SK-N-SH (cell line): ENCODE results near the gene TBC1D17.

ENCODE experiments used
- CHD2 ChIP-seq: fragments of 150-350 bp; IDR thresholded peaks from 2 replicates; pipeline ENCODE4 v1.6.1; 2018; ENCODE audit warnings: low read length; ENCODE audit not compliant: partially characterized antibody
- EZH2phosphoT487 ChIP-seq: fragments of 200-600 bp; sonication (generic); IDR thresholded peaks from 2 replicates; pipeline ENCODE4 v1.6.1; 2017; ENCODE audit warnings: low read depth, mixed run types, mild to moderate bottlenecking, antibody characterized with exemption, moderate library complexity, borderline replicate concordance
- POLR2AphosphoS5 ChIP-seq: IDR thresholded peaks from 2 replicates; pipeline ENCODE4 v1.6.1; 2012; ENCODE audit warnings: low read depth, low read length
- SIN3A ChIP-seq: IDR thresholded peaks from 2 replicates; pipeline ENCODE4 v1.6.1; 2012; ENCODE audit warnings: low read depth, mild to moderate bottlenecking, low read length, moderate library complexity, borderline replicate concordance
- TAF1 ChIP-seq: IDR thresholded peaks from 2 replicates; pipeline ENCODE4 v1.6.1; 2012; ENCODE audit warnings: low read depth, mild to moderate bottlenecking, low read length, moderate library complexity, borderline replicate concordance
- TEAD4 ChIP-seq: IDR thresholded peaks from 2 replicates; pipeline ENCODE4 v1.4.0; 2012; ENCODE audit warnings: mild to moderate bottlenecking, borderline replicate concordance; ENCODE audit not compliant: insufficient read depth
- YY1 ChIP-seq: IDR thresholded peaks from 2 replicates; pipeline ENCODE4 v1.4.0; 2012; ENCODE audit warnings: low read depth, mild to moderate bottlenecking
- TF ChIP-seq, protein P1 (sequence below): fragments of 200-600 bp; sonication (generic); IDR thresholded peaks from 2 replicates; pipeline ENCODE4 v1.6.1; 2017; ENCODE audit warnings: antibody characterized with exemption, mild to moderate bottlenecking, moderate library complexity
- TF ChIP-seq, protein P2 (sequence below): IDR thresholded peaks from 2 replicates; pipeline ENCODE4; 2012
- TF ChIP-seq, protein P3 (sequence below): IDR thresholded peaks from 2 replicates; pipeline ENCODE4 v1.4.0; 2012; ENCODE audit warnings: low read depth
- TF ChIP-seq, protein P4 (sequence below): IDR thresholded peaks from 2 replicates; pipeline ENCODE4 v1.6.1; 2012; ENCODE audit warnings: mild to moderate bottlenecking, low read depth, low read length, moderate library complexity

DNA sequence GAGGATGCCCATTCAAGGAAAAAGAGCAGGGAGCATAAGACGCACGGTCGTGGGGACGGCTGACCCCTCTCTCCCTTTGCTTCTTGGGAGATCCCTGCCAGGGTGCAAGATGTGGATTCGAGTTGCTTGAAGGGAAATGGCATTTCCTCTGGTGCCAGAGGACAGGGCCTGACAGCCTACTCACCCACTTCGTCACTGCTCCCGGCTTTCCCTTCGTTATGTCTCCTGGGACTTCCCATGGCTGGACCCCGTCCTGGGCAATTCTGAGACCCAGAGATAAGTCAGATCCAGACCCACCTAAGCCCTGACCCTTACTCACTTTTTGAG is 1.2 kb downstream of the TBC1D17 start:
- TF ChIP-seq YY1 = no peak
- TF ChIP-seq, protein P1, sequence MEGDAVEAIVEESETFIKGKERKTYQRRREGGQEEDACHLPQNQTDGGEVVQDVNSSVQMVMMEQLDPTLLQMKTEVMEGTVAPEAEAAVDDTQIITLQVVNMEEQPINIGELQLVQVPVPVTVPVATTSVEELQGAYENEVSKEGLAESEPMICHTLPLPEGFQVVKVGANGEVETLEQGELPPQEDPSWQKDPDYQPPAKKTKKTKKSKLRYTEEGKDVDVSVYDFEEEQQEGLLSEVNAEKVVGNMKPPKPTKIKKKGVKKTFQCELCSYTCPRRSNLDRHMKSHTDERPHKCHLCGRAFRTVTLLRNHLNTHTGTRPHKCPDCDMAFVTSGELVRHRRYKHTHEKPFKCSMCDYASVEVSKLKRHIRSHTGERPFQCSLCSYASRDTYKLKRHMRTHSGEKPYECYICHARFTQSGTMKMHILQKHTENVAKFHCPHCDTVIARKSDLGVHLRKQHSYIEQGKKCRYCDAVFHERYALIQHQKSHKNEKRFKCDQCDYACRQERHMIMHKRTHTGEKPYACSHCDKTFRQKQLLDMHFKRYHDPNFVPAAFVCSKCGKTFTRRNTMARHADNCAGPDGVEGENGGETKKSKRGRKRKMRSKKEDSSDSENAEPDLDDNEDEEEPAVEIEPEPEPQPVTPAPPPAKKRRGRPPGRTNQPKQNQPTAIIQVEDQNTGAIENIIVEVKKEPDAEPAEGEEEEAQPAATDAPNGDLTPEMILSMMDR = no peak
- TF ChIP-seq, protein P2, sequence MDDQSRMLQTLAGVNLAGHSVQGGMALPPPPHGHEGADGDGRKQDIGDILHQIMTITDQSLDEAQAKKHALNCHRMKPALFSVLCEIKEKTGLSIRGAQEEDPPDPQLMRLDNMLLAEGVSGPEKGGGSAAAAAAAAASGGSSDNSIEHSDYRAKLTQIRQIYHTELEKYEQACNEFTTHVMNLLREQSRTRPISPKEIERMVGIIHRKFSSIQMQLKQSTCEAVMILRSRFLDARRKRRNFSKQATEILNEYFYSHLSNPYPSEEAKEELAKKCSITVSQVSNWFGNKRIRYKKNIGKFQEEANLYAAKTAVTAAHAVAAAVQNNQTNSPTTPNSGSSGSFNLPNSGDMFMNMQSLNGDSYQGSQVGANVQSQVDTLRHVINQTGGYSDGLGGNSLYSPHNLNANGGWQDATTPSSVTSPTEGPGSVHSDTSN = no peak
- no peak for TF ChIP-seq TAF1
- TF ChIP-seq, protein P3, sequence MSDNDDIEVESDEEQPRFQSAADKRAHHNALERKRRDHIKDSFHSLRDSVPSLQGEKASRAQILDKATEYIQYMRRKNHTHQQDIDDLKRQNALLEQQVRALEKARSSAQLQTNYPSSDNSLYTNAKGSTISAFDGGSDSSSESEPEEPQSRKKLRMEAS = no peak
- no peak for TF ChIP-seq SIN3A
- TF ChIP-seq TEAD4 = no peak
- TF ChIP-seq CHD2 = no peak
- TF ChIP-seq POLR2AphosphoS5 = no peak
- TF ChIP-seq EZH2phosphoT487 = no peak
- TF ChIP-seq, protein P4, sequence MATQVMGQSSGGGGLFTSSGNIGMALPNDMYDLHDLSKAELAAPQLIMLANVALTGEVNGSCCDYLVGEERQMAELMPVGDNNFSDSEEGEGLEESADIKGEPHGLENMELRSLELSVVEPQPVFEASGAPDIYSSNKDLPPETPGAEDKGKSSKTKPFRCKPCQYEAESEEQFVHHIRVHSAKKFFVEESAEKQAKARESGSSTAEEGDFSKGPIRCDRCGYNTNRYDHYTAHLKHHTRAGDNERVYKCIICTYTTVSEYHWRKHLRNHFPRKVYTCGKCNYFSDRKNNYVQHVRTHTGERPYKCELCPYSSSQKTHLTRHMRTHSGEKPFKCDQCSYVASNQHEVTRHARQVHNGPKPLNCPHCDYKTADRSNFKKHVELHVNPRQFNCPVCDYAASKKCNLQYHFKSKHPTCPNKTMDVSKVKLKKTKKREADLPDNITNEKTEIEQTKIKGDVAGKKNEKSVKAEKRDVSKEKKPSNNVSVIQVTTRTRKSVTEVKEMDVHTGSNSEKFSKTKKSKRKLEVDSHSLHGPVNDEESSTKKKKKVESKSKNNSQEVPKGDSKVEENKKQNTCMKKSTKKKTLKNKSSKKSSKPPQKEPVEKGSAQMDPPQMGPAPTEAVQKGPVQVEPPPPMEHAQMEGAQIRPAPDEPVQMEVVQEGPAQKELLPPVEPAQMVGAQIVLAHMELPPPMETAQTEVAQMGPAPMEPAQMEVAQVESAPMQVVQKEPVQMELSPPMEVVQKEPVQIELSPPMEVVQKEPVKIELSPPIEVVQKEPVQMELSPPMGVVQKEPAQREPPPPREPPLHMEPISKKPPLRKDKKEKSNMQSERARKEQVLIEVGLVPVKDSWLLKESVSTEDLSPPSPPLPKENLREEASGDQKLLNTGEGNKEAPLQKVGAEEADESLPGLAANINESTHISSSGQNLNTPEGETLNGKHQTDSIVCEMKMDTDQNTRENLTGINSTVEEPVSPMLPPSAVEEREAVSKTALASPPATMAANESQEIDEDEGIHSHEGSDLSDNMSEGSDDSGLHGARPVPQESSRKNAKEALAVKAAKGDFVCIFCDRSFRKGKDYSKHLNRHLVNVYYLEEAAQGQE = no peak
